Upper lobe of left lung (tissue), 4 donors: ENCODE data around the gene CCK.

Experiments used
- POLR2A ChIP-seq, 4 donors: fragments of 450-650 bp; IDR thresholded peaks; one replicate each; pipeline ENCODE4 v1.5.1; 2016 to 2017; ENCODE audit warnings: antibody characterized with exemption in 4 of 4, mild to moderate bottlenecking in 2 of 4
- TF ChIP-seq, protein P1 (sequence below), 6 experiments: fragments of 450-650 bp in 4 of 6; fragments of 200-600 bp in 2 of 6; sonication (generic) in 2 of 6; IDR thresholded peaks; one replicate each; pipeline ENCODE4 v1.5.1; 2016 to 2019; ENCODE audit warnings: antibody characterized with exemption in 6 of 6

DNA sequence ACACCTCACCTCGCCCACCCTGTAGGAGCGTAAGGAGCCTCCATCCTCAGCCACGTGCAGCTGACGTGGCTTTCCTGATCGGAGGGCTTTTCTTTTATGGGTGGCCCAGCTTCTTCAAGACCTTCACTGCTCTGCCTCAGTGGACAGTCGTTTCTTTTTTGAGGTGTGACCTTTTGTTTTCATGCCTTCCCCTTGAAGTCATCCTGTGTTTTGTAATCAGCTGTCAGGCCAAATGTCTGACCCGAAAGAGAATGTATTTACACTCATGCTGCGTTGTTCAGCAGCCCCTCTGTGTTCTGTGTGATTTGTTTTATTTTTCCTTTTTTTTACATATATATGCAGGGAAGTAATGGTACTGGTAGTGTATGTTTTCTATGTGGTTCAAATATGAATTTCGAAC, 41.8 kb downstream of the CCK start:
- no peak for TF ChIP-seq POLR2A (IDR thresholded peaks at IDR 0.05)
- TF ChIP-seq, protein P1, sequence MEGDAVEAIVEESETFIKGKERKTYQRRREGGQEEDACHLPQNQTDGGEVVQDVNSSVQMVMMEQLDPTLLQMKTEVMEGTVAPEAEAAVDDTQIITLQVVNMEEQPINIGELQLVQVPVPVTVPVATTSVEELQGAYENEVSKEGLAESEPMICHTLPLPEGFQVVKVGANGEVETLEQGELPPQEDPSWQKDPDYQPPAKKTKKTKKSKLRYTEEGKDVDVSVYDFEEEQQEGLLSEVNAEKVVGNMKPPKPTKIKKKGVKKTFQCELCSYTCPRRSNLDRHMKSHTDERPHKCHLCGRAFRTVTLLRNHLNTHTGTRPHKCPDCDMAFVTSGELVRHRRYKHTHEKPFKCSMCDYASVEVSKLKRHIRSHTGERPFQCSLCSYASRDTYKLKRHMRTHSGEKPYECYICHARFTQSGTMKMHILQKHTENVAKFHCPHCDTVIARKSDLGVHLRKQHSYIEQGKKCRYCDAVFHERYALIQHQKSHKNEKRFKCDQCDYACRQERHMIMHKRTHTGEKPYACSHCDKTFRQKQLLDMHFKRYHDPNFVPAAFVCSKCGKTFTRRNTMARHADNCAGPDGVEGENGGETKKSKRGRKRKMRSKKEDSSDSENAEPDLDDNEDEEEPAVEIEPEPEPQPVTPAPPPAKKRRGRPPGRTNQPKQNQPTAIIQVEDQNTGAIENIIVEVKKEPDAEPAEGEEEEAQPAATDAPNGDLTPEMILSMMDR (IDR thresholded peaks at IDR 0.05) = no peak
